ENCODE results near the gene FKBP8.
A peak's percentile ranks its signal among the peaks of the same experiment; 100 is the strongest.

FKBP8 gene

DNA sequence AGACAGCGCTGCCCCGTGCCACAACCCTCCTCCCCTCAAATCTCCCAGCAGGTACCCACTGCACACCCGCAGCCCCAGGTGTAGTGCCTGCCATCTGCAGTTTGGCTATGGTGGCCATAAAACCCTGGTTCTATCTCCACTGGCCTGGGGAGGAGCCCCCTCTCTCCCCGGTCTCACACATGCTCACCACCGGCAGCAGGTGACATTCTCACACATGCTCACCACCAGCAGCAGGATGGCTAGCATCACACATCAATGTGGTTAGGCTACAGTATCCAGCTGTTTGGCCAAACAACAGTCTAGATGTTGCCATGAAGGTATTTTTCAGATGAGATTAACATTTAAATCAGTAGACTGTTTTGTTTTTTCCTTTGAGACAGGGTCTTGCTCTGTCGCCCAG lies 52.6 kb downstream of the FKBP8 start:
- H3K36me3 ChIP-seq (ENCODE audit: low read depth), result no peaks in the 10 kb centered on the region
- DNase-seq (ENCODE audit: low spot score) (peak; percentile 34), ATAC-seq (ENCODE audit: low read depth) (no peak)
- H3K4me3 ChIP-seq (ENCODE audit: severe bottlenecking), result no peak overlapping the region
- TF ChIP-seq CTCF (IDR thresholded peaks at IDR 0.05; ENCODE audit: poor library complexity, severe bottlenecking), result no peak
- H3K27me3 ChIP-seq (ENCODE audit: insufficient read depth, poor library complexity, severe bottlenecking), result no peaks in the 10 kb centered on the region
- peaks cover 23% of the 10 kb centered on the region for H3K4me1 ChIP-seq (ENCODE audit: insufficient read depth, poor library complexity, severe bottlenecking)
- no peaks in the 10 kb centered on the region for H3K9me3 ChIP-seq (ENCODE audit: severe bottlenecking)
- H3K27ac ChIP-seq (ENCODE audit: poor library complexity, severe bottlenecking), result no peak overlapping the region

- ATAC-seq (ENCODE audit: low read depth) (no peak), DNase-seq (ENCODE audit: low spot score) (peak; percentile 53)
- TF ChIP-seq CTCF (IDR thresholded peaks at IDR 0.05; ENCODE audit: poor library complexity, severe bottlenecking), result no peak
- Histone ChIP-seq H3K4me3 (ENCODE audit: severe bottlenecking) (no peak overlapping the region), H3K4me1 (ENCODE audit: insufficient read depth, poor library complexity, severe bottlenecking) (peaks cover 20% of the 10 kb centered on the region), H3K9me3 (ENCODE audit: severe bottlenecking) (no peaks in the 10 kb centered on the region), H3K27me3 (ENCODE audit: insufficient read depth, poor library complexity, severe bottlenecking) (no peaks in the 10 kb centered on the region), H3K36me3 (ENCODE audit: low read depth) (no peaks in the 10 kb centered on the region), H3K27ac (ENCODE audit: poor library complexity, severe bottlenecking) (peak overlapping the region; percentile 58)
These were observed 53.7 kb downstream of the FKBP8 start for GRCh38 chr19:18489627-18490184.

DNA sequence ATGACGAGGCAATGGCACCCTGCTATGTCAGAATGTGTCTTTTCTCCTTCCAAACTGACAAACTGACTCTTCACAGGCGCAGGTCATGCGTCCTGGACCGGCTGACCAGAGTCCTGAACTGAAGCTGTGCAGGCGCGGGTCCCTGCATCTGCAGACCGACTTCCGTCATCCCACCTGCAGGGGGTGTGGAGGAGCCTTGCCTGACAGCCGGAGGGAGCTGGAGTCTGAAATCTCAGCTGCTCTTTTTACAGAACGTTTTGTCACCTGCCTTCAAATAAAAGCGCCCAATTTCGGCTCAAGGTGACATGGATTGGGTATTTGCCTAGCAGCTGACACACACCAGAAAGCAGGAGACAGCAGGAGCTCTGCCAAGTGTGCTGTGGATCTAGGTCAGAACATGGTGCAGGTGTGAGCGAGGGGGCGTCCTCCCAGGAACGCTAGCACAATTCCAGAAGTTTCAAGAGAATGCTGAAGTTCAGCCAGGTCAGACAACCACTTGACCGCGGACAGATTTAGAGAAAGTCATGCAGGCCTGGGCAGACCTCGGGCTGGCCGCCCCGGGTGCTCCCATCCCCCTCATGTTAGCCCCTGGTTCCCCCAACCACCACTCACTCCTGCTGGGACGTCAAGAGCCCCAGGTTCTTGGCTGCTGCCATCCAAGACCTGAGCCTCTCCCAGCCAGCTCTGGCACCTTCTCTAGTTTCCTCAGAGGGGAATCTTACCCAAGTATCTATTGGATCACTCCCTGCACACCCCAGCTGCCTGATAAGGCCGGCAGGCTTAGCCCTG lies 54.3 kb downstream of the FKBP8 start:
- Histone ChIP-seq H3K27me3 (ENCODE audit: insufficient read depth, poor library complexity, severe bottlenecking) (no peaks in the 10 kb centered on the region), H3K9me3 (ENCODE audit: severe bottlenecking) (no peaks in the 10 kb centered on the region), H3K36me3 (ENCODE audit: low read depth) (no peaks in the 10 kb centered on the region), H3K4me3 (ENCODE audit: severe bottlenecking) (no peak overlapping the region), H3K4me1 (ENCODE audit: insufficient read depth, poor library complexity, severe bottlenecking) (peaks cover 17% of the 10 kb centered on the region), H3K27ac (ENCODE audit: poor library complexity, severe bottlenecking) (peak overlapping the region; percentile 58)
- peak; percentile 37 for TF ChIP-seq CTCF (IDR thresholded peaks at IDR 0.05; ENCODE audit: poor library complexity, severe bottlenecking)
- DNase-seq (ENCODE audit: low spot score), result peak; percentile 57
- ATAC-seq (ENCODE audit: low read depth), result no peak

GRCh38 chr19:18488403-18488723 lies 55.0 kb downstream of the FKBP8 start:
- Histone ChIP-seq H3K27me3 (ENCODE audit: insufficient read depth, poor library complexity, severe bottlenecking) (no peaks in the 10 kb centered on the region), H3K9me3 (ENCODE audit: severe bottlenecking) (no peaks in the 10 kb centered on the region), H3K4me1 (ENCODE audit: insufficient read depth, poor library complexity, severe bottlenecking) (peaks cover 24% of the 10 kb centered on the region), H3K27ac (ENCODE audit: poor library complexity, severe bottlenecking) (peak overlapping the region; percentile 58), H3K36me3 (ENCODE audit: low read depth) (no peaks in the 10 kb centered on the region), H3K4me3 (ENCODE audit: severe bottlenecking) (no peak overlapping the region)
- TF ChIP-seq CTCF (IDR thresholded peaks at IDR 0.05; ENCODE audit: poor library complexity, severe bottlenecking), result no peak
- peak; percentile 35; the same call in 1 of the 3 replicates for ATAC-seq (ENCODE audit: low read depth)
- DNase-seq (ENCODE audit: low spot score), result peak; percentile 52

Measured in RWPE2 (cell line).